Eye (tissue), 1 donor: ENCODE measurements around the gene RNF183.
"Not testable (repeated sequence)": the region's sequence is repeated elsewhere in the genome, so short reads cannot be mapped to it uniquely, and the experiment has no call there.

Experiments
- DNase-seq: peaks from one replicate; pipeline ENCODE4 v3.0.0-alpha.2; 2015

RNF183 gene

GRCh38 chr9:113269871-113270270 lies 33.3 kb downstream of the RNF183 start:
- DNase-seq = no peak

- DNase-seq = no peak
Measured at GRCh38 chr9:113269355-113269754, 33.8 kb downstream of the RNF183 start.

- no peak for DNase-seq
Measured at GRCh38 chr9:113267911-113268566, 35.1 kb downstream of the RNF183 start.

- DNase-seq = no peak
Measured at GRCh38 chr9:113266174-113266573, 37.0 kb downstream of the RNF183 start.

GRCh38 chr9:113261917-113262671 lies 41.1 kb downstream of the RNF183 start:
- DNase-seq = no peak

- DNase-seq = no peak
Measured at GRCh38 chr9:113258282-113258681, 44.9 kb downstream of the RNF183 start.

GRCh38 chr9:113257863-113258262 lies 45.3 kb downstream of the RNF183 start:
- no peak for DNase-seq

- DNase-seq = no peak
Measured at GRCh38 chr9:113255438-113255837, 47.7 kb downstream of the RNF183 start.

GRCh38 chr9:113254991-113255390 lies 48.2 kb downstream of the RNF183 start:
- DNase-seq = no peak

GRCh38 chr9:113250807-113251206 lies 52.4 kb downstream of the RNF183 start:
- no peak for DNase-seq

GRCh38 chr9:113249661-113250060 lies 53.5 kb downstream of the RNF183 start:
- not testable (repeated sequence) for DNase-seq

GRCh38 chr9:113247640-113248039 lies 55.5 kb downstream of the RNF183 start:
- no peak for DNase-seq
